Pancreas (tissue), 10 donors: ENCODE measurements around the gene CACNA1H. TPM values are rescaled to one million over a fixed set of nuclear protein-coding genes. Genes with fewer than 3 reads are reported as not detected.

Source experiments
- ATAC-seq, 4 donors: fragments of 200-7000 bp; cut with Tn5 transposase; one replicate each; pipeline versions ENCODE4 v1.8.0 to v1.9.1; 2020; ENCODE audit warnings: mild to moderate bottlenecking in 4 of 4, moderate library complexity in 4 of 4
- DNase-seq, 6 donors: peaks; one replicate each; pipeline ENCODE4 v3.0.0-alpha.2; 2020
- FAIRE-seq: peaks from 2 replicates; lab custom pipeline; 2012; peaks lifted over from hg19 to GRCh38; lab: Jason Lieb, UNC
- H3K27ac ChIP-seq, 4 donors: fragments of 200-600 bp; sonication (generic); 1 replicate in 3 of 4; 2 replicates in 1 of 4; pipeline versions ENCODE4 v1.5.0 to v1.8.0; 2020
- H3K27me3 ChIP-seq, 4 donors: fragments of 200-600 bp; one replicate each; pipeline ENCODE4 v1.8.0; 2021
- H3K36me3 ChIP-seq, 3 donors: fragments of 200-600 bp; sonication (generic) in 1 of 3; one replicate each; pipeline versions ENCODE4 v1.5.0 to v1.8.0; 2020 to 2021
- H3K4me1 ChIP-seq, 3 donors: fragments of 200-600 bp; one replicate each; pipeline ENCODE4 v1.8.0; 2021
- H3K4me3 ChIP-seq, 4 donors: fragments of 200-600 bp; sonication (generic) in 2 of 4; one replicate each; pipeline versions ENCODE4 v1.5.0 to v1.8.0; 2020 to 2021
- H3K9me3 ChIP-seq, 4 donors: fragments of 200-600 bp; one replicate each; pipeline ENCODE4 v1.8.0; 2021
- WGBS, 2 donors: extraction: QIAGEN DNeasy Blood & Tissue Kit; methylation state at CpG; one replicate each; pipeline ENCODE4 v1.1.7; 2013; 5-methylcytosine and 5-hydroxymethylcytosine counted together
- intact Hi-C, 3 donors: fragments of 100-400 bp; cut with DNase I; formaldehyde crosslinking; loops; one replicate each; pipeline versions ENCODE4 v1.11.1 to v1.14.2; 2022
- polyA plus RNA-seq, 2 donors: library from polyadenylated mRNA; stranded (reverse); fragments of 200-250 nt; gene quantifications; one replicate each; pipeline ENCODE4 v1.2.3, GENCODE V29; 2013
- total RNA-seq, 6 donors: library from RNA; stranded (reverse); fragmentation: NEBNext Ultra II Directional in 4 of 6; extraction: Animal tissue kit (Norgen Biotek cat#: 25700) in 4 of 6; gene quantifications; one replicate each; pipeline versions ENCODE4 v1.2.1 to v1.2.4, GENCODE V29; 2021 to 2023
- TF ChIP-seq, protein P1 (sequence below), 4 donors: fragments of 200-600 bp; sonication (generic) in 3 of 4; IDR thresholded peaks; one replicate each; pipeline versions ENCODE4 v1.5.0 to v1.8.0; 2021; ENCODE audit warnings: antibody characterized with exemption in 4 of 4
- donor health status: healthy with polysubstance abuse.
- donor health status: DM: no; HTN: no; CAD: no; lungs with moderate emphysema.
- donor health status: DM: no; HTN: no; CAD: no.
- donor health status: control.
- donor health status: control.
- donor health status: Bipolar disorder and iron deficiency.
- donor health status: DM: yes; HTN: yes; CAD: no.
- donor health status: DM: no; HTN: no; CAD: no.
- donor health status: DM: no; HTN: no; CAD: no.
- donor health status: DM: yes; HTN: yes; CAD: no.

Gene CACNA1H
- total and polyA plus RNA-seq, 8 donors: 2.5 to 20.5 (median 4.9) TPM

GRCh38 chr16:1146409-1146808, 6.5 kb upstream of the CACNA1H start:
- Histone ChIP-seq H3K27ac (no peak overlapping the region), H3K4me3 (no peak overlapping the region), H3K4me1 (no peaks in the 10 kb centered on the region), H3K9me3 (no peaks in the 10 kb centered on the region), H3K27me3 (no peaks in the 10 kb centered on the region), H3K36me3 (no peaks in the 10 kb centered on the region)
- intact Hi-C loops: no loop called here
- no peak for DNase-seq
- no peak for ATAC-seq
- 83 to 86% methylated on average over 16 of the region's 16 CpGs for WGBS, 2 donors
- FAIRE-seq: no peak
- TF ChIP-seq, protein P1, sequence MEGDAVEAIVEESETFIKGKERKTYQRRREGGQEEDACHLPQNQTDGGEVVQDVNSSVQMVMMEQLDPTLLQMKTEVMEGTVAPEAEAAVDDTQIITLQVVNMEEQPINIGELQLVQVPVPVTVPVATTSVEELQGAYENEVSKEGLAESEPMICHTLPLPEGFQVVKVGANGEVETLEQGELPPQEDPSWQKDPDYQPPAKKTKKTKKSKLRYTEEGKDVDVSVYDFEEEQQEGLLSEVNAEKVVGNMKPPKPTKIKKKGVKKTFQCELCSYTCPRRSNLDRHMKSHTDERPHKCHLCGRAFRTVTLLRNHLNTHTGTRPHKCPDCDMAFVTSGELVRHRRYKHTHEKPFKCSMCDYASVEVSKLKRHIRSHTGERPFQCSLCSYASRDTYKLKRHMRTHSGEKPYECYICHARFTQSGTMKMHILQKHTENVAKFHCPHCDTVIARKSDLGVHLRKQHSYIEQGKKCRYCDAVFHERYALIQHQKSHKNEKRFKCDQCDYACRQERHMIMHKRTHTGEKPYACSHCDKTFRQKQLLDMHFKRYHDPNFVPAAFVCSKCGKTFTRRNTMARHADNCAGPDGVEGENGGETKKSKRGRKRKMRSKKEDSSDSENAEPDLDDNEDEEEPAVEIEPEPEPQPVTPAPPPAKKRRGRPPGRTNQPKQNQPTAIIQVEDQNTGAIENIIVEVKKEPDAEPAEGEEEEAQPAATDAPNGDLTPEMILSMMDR (IDR thresholded peaks at IDR 0.05): no peak

- Histone ChIP-seq H3K9me3 (no peaks in the 10 kb centered on the region), H3K36me3 (no peaks in the 10 kb centered on the region), H3K27me3 (no peaks in the 10 kb centered on the region), H3K4me3 (no peak overlapping the region), H3K4me1 (no peaks in the 10 kb centered on the region), H3K27ac (no peak overlapping the region)
- no peak for ATAC-seq
- intact Hi-C loops: no loop called here
- no peak for FAIRE-seq
- TF ChIP-seq, protein P1 (IDR thresholded peaks at IDR 0.05): no peak
- DNase-seq: no peak
- 96% methylated on average over 5 of the region's 5 CpGs for WGBS, 2 donors
Observed at GRCh38 chr16:1147027-1147426, 5.9 kb upstream of the CACNA1H start.

GRCh38 chr16:1149101-1149636, 3.7 kb upstream of the CACNA1H start:
- intact Hi-C loops: no loop called here
- TF ChIP-seq, protein P1 (IDR thresholded peaks at IDR 0.05): no peak
- H3K36me3 ChIP-seq: no peaks in the 10 kb centered on the region
- no peaks in the 10 kb centered on the region for H3K4me1 ChIP-seq
- H3K27ac ChIP-seq: no peak overlapping the region
- no peaks in the 10 kb centered on the region for H3K9me3 ChIP-seq
- H3K4me3 ChIP-seq: no peak overlapping the region
- H3K27me3 ChIP-seq: peaks cover 0 to 2% (median under 1%) of the 10 kb centered on the region in 4 donors
- DNase-seq: no peak
- WGBS, 2 donors: 79 to 85% methylated on average over 22 of the region's 22 CpGs
- no peak for FAIRE-seq
- ATAC-seq: no peak

DNA sequence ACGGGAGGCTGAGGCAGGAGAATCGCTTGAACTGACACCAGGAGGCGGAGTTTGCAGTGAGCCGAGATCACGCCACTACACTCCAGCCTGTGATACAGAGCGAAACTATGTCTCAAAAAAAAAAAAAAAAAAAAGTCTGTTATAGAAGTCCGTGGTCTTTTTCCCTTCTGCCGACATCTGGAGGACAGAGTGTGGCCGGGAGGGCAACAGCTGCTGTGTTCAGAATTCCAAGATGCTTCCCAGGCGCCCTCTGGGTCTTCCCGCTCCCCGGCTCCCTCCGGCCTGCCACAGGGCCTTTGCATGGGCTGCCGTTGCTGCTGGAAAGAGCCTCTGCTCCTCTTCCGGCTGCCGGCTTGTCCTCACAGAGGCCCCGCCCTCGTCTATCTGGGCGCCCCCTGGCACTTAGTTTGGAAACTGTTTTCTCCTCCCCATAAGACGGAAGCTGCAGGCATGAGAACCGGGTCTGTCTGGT, 2.4 kb upstream of the CACNA1H start:
- WGBS, 2 donors: 56 to 62% methylated on average over 19 to 21 of the region's 21 CpGs
- H3K4me1 ChIP-seq: no peaks in the 10 kb centered on the region
- ATAC-seq (no peak), DNase-seq (no peak), FAIRE-seq (no peak)
- no peaks in the 10 kb centered on the region for H3K9me3 ChIP-seq
- intact Hi-C loops: no loop called here
- TF ChIP-seq, protein P1 (IDR thresholded peaks at IDR 0.05): no peak
- H3K4me3 ChIP-seq: no peak overlapping the region
- no peak overlapping the region for H3K27ac ChIP-seq
- peaks cover 0 to 8% (median 3%) of the 10 kb centered on the region in 4 donors for H3K27me3 ChIP-seq
- H3K36me3 ChIP-seq: no peaks in the 10 kb centered on the region

GRCh38 chr16:1151424-1152122, 1.3 kb upstream of the CACNA1H start:
- TF ChIP-seq, protein P1 (IDR thresholded peaks at IDR 0.05): no peak
- H3K27me3 ChIP-seq: peaks cover 0 to 8% (median 3%) of the 10 kb centered on the region in 4 donors

More at GRCh38 chr16:1151424-1152122, 1.3 kb upstream of the CACNA1H start:
- intact Hi-C loops: no loop called here
- DNase-seq: no peak
- Histone ChIP-seq H3K27ac (no peak overlapping the region), H3K36me3 (no peaks in the 10 kb centered on the region), H3K4me1 (no peaks in the 10 kb centered on the region), H3K9me3 (no peaks in the 10 kb centered on the region), H3K4me3 (no peak overlapping the region)
- no peak for ATAC-seq
- 60% methylated on average over 18 of the region's 18 CpGs for WGBS, 2 donors
- no peak for FAIRE-seq
